NCI-H345 treated with DMSO at 0.1 percent for 48 hours (cell line): ENCODE measurements around the gene VPS37C.

ENCODE experiments used
- DNase-seq: peaks from one replicate; lab custom pipeline; 2025; ENCODE audit not compliant: unreplicated experiment; lab: John Stamatoyannopoulos, UW

Gene VPS37C

DNA sequence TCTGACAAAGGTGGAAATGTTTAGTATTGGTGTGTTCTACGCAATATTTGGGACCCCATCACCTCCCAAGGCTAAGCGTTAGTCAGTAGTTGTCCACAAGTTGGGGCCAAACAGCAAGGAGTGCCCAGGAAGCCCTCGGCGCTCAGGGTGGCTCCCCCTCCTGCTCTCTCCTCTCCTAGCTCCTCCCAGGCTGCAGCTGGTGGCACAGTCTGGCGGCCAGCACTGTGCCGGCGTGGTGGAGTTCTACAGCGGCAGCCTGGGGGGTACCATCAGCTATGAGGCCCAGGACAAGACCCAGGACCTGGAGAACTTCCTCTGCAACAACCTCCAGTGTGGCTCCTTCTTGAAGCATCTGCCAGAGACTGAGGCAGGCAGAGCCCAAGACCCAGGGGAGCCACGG lies 42.2 kb downstream of the VPS37C start:
- DNase-seq, result no peak

DNA sequence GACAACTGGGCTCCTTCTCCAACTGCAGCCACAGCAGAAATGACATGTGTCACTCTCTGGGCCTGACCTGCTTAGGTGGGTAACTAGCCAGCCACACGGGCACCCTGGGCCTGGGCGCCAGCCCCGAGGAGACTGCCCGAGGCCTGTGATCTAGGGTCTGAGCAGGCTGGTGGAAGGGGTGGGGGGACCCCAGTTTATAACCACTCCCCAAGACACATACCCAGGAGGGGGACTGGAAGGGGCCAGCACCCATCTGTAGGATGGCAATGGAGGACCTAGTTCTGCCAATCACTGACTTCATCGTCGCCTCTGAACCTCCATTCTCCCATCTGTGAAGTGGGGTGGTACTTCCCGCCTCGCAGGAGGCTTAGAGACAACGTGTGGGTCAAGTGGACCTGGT lies 42.8 kb downstream of the VPS37C start:
- no peak for DNase-seq

DNA sequence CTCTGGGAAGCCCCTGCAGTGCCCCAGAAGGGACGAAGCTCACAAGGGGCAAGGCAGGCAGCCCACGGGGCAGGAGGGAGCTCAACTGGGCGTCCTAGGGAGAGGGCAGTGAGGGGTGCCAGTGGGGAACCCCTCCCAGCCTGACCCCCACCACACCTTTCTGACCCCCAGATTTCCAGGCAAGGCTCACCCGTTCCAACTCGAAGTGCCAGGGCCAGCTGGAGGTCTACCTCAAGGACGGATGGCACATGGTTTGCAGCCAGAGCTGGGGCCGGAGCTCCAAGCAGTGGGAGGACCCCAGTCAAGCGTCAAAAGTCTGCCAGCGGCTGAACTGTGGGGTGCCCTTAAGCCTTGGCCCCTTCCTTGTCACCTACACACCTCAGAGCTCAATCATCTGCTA lies 43.2 kb downstream of the VPS37C start:
- DNase-seq, result no peak

DNA sequence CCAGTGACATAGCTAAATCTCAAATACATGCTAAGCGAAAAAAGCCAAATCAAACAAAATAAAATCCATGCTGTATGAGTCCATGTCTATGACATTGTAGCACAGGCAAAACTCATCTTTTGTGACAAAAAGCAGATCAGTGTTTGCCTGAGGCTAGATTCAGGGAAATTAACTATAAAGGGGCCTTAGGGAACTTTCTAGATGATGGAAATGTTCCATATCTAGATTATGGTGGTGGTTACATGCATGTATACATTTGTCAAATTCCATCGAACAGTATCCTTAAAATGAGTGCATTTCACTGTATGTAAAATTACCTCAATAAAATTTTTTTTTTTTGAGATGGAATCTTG lies 44.1 kb downstream of the VPS37C start:
- DNase-seq, result no peak

DNA sequence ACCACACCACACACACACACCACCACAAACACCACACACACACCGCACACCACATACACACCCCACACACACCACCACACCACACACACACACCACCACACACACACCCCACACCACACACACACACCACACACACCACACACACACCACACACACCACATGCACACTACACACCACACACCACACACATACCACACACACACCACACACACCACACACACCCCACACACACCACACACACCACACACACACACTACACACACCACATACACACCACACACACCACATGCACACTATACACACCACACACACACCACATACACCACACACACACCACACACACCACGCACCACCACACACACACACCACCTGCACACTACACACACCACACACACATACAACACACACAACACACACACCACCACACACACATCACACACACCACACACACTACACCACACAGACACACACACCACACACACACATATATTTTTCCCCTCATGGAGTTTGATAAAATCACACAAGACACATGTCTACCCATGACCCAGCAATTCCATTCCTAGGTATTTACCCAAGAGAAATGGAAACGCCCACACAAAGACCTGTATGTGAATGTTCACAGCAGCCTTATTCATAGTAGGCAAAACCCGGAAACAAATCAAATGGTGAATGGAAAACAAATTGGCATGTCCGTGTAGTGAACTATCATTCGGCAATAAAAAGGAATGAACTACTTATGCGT lies 44.6 kb downstream of the VPS37C start:
- DNase-seq, result no peak

DNA sequence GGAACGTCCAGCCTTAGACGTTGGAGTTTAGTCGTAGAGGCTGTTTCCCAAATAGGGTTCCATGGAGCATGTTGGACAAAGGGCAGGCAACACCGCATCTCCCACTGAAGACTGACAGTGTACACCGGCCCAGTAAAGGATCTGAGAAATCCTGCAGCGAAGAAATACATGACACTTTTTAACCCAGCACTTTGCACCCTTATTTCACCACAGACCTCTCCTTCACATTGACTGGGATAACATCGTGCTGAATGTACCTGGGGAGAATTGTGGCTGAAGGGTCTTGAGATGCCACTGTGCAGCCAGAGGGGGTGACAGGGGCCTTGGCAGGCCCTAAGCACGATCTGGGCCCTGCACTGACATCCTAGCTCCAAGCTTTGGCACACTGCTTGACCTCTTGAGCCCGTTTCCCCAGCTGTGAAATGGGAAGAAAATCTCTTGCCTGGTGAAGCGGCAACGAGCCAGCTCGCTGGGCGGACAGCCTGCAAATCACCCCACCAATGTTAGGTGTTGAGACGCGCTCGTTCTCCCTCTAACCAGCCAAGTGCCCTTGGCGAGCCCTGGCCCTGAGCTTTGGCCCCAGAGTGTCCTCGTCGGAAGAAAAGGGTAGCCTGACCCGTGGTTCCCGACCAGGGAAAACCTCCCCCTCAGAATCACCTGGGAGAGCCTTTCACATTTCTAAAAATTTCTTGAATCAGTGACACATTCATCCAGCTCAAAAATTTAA lies 45.6 kb downstream of the VPS37C start:
- DNase-seq, result no peak

DNA sequence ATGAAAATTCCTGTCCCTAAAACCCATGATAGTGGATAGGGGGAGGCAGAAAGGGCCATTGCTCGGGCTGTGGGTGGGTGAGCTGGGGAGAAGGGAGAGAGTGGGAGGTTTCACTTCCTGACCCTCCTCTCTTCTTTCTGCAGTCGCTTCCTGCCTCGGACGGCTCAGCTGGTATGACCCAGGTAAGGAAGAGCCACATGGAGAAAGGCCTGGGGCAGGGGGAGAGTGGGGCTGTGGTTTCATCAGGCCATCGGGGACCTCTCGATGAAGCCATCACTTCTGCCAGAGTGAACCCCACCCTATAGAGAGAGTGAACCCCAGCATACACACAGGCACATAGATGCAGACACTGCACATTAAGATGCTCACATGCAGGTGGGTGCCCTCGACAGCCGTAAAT lies 46.3 kb downstream of the VPS37C start:
- no peak for DNase-seq

DNA sequence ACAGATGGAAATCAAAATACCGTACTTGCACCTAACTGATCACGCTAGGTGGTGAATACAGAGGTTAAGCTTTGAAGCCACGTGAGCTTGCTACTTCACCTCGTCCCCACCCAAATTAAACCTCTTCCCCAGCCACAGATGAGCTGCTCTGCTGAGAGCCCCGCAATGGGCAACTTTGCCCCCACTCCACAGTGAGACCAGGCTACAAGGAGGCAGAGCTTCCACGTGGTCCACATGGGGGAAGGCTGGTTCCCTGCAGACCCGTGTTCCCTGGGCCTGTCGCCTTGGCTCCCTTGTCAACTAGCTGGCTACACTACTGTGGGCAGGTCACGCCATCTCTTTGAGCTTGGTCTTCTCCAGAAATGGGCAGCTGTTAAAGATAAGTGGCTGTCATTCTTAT lies 48.0 kb downstream of the VPS37C start:
- DNase-seq, result no peak

DNA sequence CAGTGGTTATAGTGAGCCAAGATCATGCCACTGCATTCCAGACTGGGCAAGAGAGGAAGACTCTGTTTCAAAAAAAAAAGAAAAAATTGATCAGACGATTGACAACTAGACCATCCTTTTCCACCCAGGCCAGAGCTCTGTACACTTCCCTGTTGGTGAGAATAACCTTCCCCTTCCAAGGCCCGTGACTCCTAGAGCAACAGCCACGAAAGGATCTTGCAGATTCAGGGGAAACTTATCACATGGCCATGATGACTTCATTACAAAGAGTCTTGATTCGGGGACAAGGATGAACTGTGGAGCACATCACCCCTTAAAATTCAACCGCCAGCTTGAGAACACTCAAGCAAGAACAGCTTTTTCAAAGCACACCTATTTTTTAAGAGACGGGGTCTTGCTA lies 48.7 kb downstream of the VPS37C start:
- no peak for DNase-seq

DNA sequence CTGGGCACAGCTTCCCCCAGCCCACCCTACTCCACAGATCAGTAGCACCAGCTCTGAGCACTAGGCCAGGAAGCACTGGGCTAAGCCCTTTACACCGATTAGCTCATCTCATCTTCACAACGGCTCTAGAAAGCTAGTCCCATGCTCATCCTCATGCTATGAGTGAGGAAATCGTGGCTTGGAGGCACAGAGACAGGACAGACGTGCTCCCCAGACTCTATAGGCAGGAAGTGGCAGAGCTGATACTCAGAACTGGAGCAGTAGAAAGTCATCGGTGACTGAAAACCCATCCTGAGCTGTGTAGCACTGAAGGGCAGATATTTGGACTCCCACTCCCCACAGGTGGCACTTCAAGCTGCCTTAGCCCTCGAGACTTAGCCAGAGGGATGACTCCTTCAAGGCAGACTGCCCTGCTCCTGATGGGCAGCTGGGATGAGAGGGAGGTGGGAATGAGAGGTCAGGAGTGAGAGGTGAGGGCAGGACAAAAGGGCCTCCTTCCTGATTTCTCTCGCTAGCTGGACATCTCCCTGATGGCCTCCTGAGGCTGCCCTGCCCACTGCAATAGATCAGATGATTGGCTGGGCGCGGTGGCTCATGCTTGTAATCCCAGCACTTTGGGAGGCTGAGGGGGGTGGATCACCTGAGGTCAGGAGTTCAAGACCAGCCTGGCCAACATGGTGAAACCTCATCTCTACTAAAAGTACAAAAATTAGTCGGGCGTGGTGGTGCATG lies 49.3 kb downstream of the VPS37C start:
- DNase-seq, result no peak

DNA sequence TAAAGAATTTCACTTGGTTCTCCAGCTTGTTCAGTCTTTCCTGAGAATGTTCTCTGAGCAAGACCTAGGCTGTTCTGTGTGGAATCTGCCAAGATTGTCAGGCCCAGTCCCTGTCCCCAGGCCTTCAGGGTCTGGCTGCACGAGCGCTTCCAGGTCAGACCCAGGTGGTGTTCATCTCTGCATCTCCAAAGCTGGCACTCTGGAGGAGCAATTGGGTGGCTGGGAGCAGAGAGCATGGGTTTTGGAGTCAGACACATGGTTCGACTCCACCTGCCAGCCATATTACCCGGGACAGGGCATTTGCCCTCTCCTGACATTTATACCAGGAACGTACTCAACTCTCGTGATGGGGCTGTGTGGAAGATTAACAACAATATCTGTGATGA lies 50.2 kb downstream of the VPS37C start:
- no peak for DNase-seq

DNA sequence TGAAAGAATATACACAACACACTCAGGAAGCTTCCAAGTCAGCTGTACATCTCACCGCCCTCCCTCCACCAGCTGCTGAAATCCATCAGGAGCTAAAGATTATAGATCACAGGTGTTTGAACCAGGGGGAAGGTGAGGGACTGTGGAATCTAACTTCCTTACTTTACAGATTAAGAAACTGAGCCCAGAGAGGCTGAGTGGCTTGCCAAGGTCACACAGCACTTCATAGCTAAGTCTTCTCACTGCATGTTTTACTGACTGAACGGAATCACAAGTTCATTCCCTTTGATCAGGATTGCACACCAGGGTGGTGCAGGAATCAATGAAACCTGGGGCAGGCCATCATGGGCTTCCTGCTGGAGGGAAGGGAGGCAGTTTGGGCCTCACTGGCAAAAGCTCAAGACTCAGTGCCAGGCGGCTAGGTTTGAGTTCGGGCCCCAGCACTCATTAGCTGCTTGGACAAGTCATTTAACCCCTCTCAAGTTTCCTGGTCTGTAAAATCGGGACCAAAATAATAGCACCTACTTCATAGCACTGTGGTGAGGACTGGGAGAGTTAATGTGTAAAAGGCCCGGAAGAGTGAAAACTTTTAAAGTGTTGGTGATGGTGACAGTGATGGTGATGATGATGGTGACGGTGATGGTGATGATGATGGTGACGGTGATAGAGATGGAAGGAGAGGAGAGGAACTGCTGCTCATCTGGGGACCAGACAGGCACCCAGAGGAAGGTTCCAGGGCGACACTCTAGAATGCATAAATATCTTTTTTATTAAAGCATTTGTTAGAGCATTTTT lies 50.8 kb downstream of the VPS37C start:
- no peak for DNase-seq

DNA sequence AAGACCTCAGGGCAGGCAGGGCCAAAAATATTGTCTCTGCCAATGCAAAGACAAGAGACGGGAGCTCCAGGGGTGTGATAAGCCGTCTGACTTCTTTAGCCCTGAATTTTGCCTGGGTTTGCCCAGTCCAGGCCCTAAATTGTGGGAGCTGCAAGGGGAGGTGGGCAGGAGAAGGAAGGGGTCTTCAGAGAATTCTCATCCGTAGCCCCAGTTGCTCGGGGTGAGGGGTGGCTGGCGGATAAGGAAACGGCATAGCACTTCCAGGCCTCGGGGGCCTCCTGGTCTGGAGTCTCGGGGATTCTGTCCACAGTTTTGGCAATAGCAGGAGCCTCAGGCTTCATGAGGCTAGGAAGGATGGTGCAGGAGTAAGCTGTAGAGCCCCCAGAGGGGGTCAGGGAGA lies 51.6 kb downstream of the VPS37C start:
- DNase-seq, result no peak

DNA sequence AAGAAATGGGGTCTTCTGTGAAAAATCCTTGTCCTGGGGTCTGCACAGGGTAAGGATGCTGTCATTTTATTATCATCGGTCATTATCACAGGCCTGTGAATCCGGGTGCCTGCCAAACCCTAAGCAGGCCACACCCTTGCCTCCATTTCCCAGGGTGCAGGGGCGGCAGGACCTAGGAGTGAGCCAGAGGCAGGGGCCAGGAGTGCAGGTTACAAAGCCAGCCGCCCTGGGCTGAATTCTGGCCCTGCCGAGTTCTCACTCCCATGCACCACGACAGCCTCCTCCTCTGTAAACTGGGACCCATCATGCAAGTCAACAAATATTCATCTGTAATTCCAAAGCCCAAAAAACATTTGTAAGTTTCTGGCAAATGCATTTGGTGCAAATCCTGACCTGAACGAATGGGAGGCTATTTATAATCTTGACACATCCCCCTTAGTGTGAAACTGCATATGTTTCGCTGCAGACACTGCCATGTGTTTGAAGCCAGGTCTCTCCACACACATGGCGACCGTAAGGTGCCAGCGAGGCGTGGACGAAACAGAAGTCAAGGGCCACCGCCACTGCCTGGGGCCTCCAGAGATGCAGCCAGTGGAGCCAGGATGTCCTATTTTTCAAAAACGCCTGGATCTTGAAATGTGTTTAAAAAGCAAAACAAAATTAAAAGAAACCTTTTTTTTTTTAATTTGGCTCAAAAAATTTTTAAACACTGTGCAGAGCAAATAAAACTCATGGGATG lies 52.2 kb downstream of the VPS37C start:
- no peak for DNase-seq

DNA sequence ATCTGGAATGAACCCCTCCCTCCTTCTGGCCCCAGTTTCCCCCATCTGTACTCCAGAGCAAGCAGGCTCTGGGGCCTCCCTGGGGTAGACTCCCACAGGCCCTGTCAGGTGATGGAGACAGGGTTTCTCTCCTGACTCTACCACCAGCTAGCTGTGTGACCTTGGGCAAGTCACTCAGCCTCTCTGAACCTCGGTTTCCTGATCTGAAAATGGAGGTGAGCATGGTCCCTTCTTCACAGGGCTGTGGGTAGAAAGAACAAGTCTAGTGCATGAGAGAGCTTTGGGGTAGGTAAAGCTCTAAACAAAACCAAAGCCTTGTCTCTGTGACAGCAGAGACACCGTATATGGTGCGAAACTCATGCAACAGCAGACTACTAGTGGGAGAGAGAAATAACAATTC lies 53.3 kb downstream of the VPS37C start:
- no peak for DNase-seq

DNA sequence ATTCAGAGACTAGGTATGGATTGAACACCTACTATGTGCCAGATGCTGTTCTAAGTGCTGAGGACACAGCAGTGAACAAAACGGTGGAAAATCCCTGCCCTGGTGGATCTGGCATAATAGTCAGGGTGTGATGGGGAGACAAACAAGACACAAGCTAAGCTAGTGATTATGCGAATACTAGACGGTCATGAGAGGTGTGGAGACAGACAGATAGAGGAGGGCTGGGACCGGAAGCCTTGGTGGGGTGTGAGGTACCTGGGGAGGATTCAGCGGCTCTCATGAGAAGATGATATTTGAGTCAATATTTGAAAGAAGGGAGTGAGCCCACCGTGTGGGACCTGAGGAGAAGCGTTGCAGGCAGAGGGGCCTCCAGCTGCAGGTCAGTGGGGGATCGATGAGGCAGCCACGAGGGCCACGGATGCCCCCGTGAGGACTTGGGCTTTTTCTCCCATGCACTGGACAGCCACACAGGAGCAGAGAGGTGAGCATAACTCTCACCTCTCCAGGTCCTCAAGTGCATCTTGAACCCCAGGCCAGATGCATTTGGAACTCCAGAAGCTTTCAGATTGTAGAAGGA lies 54.2 kb downstream of the VPS37C start:
- DNase-seq, result no peak

DNA sequence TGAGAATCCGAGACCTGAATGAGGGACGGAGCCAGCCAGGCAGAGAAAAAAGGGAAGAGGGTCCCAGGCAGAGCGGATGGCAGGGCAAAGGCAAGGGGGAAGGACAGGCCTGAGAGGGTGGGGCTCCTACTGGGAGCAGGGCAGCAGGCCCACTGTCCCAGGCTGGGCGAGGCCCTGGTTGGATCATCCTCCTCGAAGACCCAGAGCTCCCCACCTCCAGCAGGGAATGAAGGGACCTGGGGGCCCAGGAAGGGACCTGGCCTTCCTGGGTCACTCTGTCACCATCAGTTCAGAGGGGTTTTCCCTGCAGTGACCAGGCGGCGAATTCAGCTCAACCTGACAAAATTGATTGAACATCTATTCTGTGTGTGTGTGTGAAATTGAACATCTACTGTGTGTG lies 54.9 kb downstream of the VPS37C start:
- DNase-seq, result no peak

DNA sequence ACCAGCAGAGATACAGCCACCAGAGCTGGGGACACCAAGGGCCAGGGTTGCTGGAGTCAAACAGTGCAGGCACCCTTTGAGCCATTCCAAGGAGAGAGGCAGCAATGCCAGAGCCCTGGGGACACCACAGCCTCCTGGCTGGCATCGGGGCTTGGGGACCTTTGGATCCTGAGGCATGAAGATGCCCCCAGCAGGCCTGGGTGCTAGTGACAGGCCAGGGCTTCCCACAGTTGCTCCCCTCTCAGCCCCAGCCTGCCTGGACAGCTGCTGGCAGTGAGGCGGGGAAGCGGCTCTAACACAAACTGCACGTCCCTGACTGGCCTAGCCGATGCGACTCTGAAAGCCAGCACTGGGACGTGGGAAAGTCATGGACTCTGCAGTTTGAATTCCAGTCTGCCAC lies 56.3 kb downstream of the VPS37C start:
- DNase-seq, result no peak

DNA sequence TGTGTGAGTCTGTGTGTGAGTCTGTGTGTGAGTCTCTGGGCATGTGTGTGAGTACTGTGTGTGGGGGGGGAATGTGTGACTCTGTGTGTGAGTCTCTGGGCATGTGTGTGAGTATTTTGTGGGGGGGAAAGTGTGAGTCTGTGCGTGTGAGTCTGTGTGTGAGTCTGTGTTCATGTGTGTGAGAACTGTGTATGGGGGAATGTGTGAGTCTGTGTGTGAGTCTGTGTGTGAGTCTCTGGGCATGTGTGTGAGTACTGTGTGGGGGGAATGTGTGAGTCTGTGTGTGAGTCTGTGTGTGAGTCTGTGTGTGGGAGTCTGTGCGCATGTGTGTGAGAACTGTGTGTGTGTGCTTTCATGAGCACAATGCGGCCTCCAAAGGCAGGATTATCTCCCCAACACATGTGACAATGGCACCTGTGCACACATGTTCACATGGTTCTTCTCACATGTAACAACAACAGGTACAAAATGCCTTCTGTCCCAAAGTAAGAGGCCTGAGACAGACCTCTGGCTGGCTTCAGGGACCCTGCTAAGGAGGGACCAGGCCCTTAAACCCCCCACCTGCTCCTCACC lies 57.3 kb downstream of the VPS37C start:
- no peak for DNase-seq
